Endodermal cell (in vitro differentiated cells): ENCODE measurements around the gene KHDRBS2. TPM values are rescaled to one million over a fixed set of nuclear protein-coding genes. Genes with fewer than 3 reads are reported as not detected.

Experiments used
- DNase-seq: peaks from one replicate; pipeline ENCODE4 v3.0.0-alpha.2; 2017
- H3K27ac ChIP-seq: 2 replicates; pipeline ENCODE4 v1.5.1; 2013; ENCODE audit warnings: mild to moderate bottlenecking, low read depth, low read length, moderate library complexity
- H3K27me3 ChIP-seq: 2 replicates; pipeline ENCODE4 v1.6.1; 2013; ENCODE audit warnings: mild to moderate bottlenecking, low read length, moderate library complexity; ENCODE audit not compliant: insufficient read depth, control insufficient read depth, poor library complexity, severe bottlenecking
- H3K36me3 ChIP-seq: 2 replicates; pipeline ENCODE4 v1.7.0; 2013; ENCODE audit warnings: mild to moderate bottlenecking, low read length, moderate library complexity; ENCODE audit not compliant: control insufficient read depth, insufficient read depth
- H3K4me1 ChIP-seq: one replicate; pipeline ENCODE4 v1.7.0; 2013; ENCODE audit warnings: low read length; ENCODE audit not compliant: control insufficient read depth, insufficient read depth
- H3K4me3 ChIP-seq: 2 replicates; pipeline ENCODE4 v1.5.1; 2013; ENCODE audit warnings: mild to moderate bottlenecking, low read length, moderate library complexity
- H3K9ac ChIP-seq: 2 replicates; pipeline ENCODE4 v1.6.1; 2013; ENCODE audit warnings: mild to moderate bottlenecking, low read length, moderate library complexity; ENCODE audit not compliant: poor library complexity, severe bottlenecking; ENCODE audit errors: extremely low read depth
- H3K9me3 ChIP-seq: 2 replicates; pipeline ENCODE4 v1.6.1; 2013; ENCODE audit warnings: mild to moderate bottlenecking, low read length, moderate library complexity; ENCODE audit not compliant: control insufficient read depth
- H3K27ac Mint-ChIP-seq: 2 replicates; pipeline ENCODE4 v1.8.0; 2020; ENCODE audit warnings: mixed read lengths
- H3K27me3 Mint-ChIP-seq: 2 replicates; pipeline ENCODE4 v1.8.0; 2021; ENCODE audit warnings: mild to moderate bottlenecking, mixed read lengths; ENCODE audit not compliant: insufficient read depth
- H3K36me3 Mint-ChIP-seq: 2 replicates; pipeline ENCODE4 v1.8.0; 2020; ENCODE audit warnings: low read depth, mixed read lengths
- H3K4me1 Mint-ChIP-seq: 2 replicates; pipeline ENCODE4 v1.8.0; 2020; ENCODE audit warnings: mixed read lengths
- H3K4me3 Mint-ChIP-seq: 2 replicates; pipeline ENCODE4 v1.8.0; 2020; ENCODE audit warnings: mild to moderate bottlenecking, moderate library complexity, mixed read lengths
- H3K9me3 Mint-ChIP-seq: 2 replicates; pipeline ENCODE4 v1.8.0; 2020; ENCODE audit warnings: mild to moderate bottlenecking, mixed read lengths
- CTCF ChIP-seq: fragments of 200-600 bp; sonication (generic); conservative IDR thresholded peaks from 2 replicates; pipeline ENCODE4 v1.5.0; 2021; ENCODE audit warnings: antibody characterized with exemption, mild to moderate bottlenecking
- WGBS, 2 experiments: methylation state at CpG; one replicate each; pipeline versions ENCODE4 v1.1.5 to v1.1.7; 2013; ENCODE audit warnings: missing lambda C conversion rate in 2 of 2, mixed read lengths in 1 of 2; ENCODE audit not compliant: insufficient coverage in 1 of 2, insufficient read length in 1 of 2; 5-methylcytosine and 5-hydroxymethylcytosine counted together
- total RNA-seq, 2 donors: library from RNA; stranded (reverse); fragmentation: NEBNext Ultra II Directional in 1 of 2; extraction: Animal tissue kit (Norgen Biotek cat#: 25700) in 1 of 2; gene quantifications; 2 replicates in 1 of 2; 3 replicates in 1 of 2; pipeline ENCODE4 v1.2.1, GENCODE V29; 2021

Gene KHDRBS2
- total RNA-seq, 2 donors from 2014 or later: 11.4 to 29.0 TPM

- H3K4me3 ChIP-seq: no peak overlapping the region
- no peak for DNase-seq
- no peaks in the 10 kb centered on the region for H3K9me3 ChIP-seq
- H3K27me3 ChIP-seq: no peaks in the 10 kb centered on the region
- Mint-ChIP-seq H3K4me3 (no peak overlapping the region), H3K4me1 (no peaks in the 10 kb centered on the region), H3K27me3 (no peaks in the 10 kb centered on the region), H3K36me3 (no peaks in the 10 kb centered on the region), H3K27ac (no peak overlapping the region), H3K9me3 (no peaks in the 10 kb centered on the region)
- no peaks in the 10 kb centered on the region for H3K36me3 ChIP-seq
- no peak overlapping the region for H3K9ac ChIP-seq
- TF ChIP-seq CTCF: no peak
- no peak overlapping the region for H3K27ac ChIP-seq
- no peaks in the 10 kb centered on the region for H3K4me1 ChIP-seq
- WGBS, 2 experiments: 94 to 98% methylated on average over 2 of the region's 2 CpGs
Measured at GRCh38 chr6:61909486-61909885, 376.5 kb downstream of the KHDRBS2 start.

DNA sequence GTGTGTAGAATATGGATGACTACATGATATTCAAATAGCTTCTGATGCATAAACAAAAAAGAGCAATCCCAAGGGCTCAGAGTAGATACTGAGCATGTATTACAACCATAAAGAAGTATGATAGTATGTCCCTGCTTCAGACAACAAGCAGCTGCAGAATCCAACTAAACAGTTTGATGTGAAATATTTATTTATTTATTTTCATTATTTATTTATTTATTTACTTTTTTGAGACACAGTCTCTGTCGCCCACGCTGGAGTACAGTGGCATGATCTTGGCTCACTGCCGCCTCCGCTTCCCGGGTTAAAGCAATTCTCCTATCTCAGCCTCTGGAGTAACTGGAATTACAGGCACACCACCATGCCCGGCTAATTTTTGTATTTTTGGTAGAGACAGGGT lies 384.3 kb downstream of the KHDRBS2 start:
- Mint-ChIP-seq H3K27ac (no peak overlapping the region), H3K36me3 (no peaks in the 10 kb centered on the region), H3K27me3 (no peaks in the 10 kb centered on the region), H3K4me1 (peaks cover 10% of the 10 kb centered on the region), H3K4me3 (no peak overlapping the region), H3K9me3 (no peaks in the 10 kb centered on the region)
- no peak for DNase-seq
- no peak overlapping the region for H3K9ac ChIP-seq
- no peak overlapping the region for H3K4me3 ChIP-seq
- H3K36me3 ChIP-seq: no peaks in the 10 kb centered on the region
- no peak overlapping the region for H3K27ac ChIP-seq
- TF ChIP-seq CTCF: no peak
- WGBS, 2 experiments: 99 to 100% methylated on average over 5 to 6 of the region's 6 CpGs
- no peaks in the 10 kb centered on the region for H3K9me3 ChIP-seq
- H3K4me1 ChIP-seq: peaks cover 6% of the 10 kb centered on the region
- no peaks in the 10 kb centered on the region for H3K27me3 ChIP-seq

DNA sequence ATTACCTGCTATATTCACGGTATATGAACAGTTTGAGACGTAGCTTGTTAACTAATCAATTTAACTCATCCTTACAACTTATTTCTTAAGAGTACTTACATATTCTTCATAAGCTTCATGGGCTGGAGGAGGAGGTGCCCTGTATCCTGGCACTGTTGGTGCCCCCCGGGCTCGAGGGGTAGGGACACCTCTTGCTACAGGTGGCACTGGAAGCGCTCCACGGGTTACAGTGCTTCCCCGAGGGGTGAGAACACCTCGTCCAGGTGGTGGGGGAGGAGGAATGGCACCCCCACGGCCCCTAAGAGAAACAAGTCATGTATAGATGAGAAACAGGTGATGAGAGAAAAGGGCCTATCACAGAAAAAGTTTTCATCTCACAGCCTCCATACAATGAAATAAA lies 391.5 kb downstream of the KHDRBS2 start:
- Histone ChIP-seq H3K4me3 (no peak overlapping the region), H3K9ac (no peak overlapping the region), H3K27ac (no peak overlapping the region), H3K4me1 (no peaks in the 10 kb centered on the region), H3K27me3 (no peaks in the 10 kb centered on the region), H3K9me3 (no peaks in the 10 kb centered on the region), H3K36me3 (no peaks in the 10 kb centered on the region)
- Mint-ChIP-seq H3K27ac (no peak overlapping the region), H3K36me3 (peaks cover 7% of the 10 kb centered on the region), H3K27me3 (no peaks in the 10 kb centered on the region), H3K9me3 (no peaks in the 10 kb centered on the region), H3K4me3 (no peak overlapping the region), H3K4me1 (peaks cover 4% of the 10 kb centered on the region)
- no peak for TF ChIP-seq CTCF
- WGBS, 2 experiments: 95 to 100% methylated on average over 3 to 9 of the region's 9 CpGs
- DNase-seq: no peak
